Measurements from ENCODE around the gene SNX17.
A peak's percentile ranks its signal among the peaks of the same experiment; 100 is the strongest.
"Not testable (repeated sequence)": the region's sequence is repeated elsewhere in the genome, so short reads cannot be mapped to it uniquely, and the experiment has no call there.

Gene SNX17

DNA sequence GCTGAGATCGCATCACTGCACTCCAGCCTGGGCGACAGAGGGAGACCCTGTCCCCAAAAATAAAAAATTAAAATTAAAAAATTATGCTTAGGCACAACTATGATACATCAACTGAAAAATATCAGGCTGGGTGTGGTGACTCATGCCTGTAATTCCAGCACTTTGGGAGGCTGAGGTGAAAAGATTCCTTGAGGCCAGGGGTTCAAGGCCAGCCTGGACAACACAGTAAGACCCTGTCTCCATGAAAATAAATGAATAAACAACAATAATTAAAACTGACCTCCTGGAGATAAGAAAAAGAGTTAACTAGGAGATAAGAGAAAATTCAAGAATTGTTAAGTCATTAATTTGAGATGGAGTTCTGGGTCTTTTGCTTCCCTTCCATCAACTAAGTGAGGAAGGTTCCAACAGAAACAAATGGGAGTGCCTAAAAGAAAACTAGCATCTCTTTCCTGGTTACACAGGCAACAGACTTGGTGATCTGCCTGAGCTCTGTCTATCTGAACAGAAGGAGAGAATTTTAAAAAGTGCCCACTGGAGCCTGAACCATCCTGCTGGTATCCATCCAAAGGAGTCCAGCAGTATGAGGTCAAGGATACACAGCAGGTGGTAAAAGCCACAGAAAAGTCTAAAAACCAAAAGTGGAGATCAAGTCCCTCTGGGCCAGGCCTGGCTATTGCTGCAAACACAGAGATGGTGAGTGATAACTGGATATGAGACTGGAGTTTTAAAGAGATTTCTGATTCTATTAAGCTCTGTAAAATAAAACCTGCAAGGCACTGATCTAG lies 30.1 kb downstream of the SNX17 start:
- DNase-seq (ENCODE audit: low read depth) = no peak

DNA sequence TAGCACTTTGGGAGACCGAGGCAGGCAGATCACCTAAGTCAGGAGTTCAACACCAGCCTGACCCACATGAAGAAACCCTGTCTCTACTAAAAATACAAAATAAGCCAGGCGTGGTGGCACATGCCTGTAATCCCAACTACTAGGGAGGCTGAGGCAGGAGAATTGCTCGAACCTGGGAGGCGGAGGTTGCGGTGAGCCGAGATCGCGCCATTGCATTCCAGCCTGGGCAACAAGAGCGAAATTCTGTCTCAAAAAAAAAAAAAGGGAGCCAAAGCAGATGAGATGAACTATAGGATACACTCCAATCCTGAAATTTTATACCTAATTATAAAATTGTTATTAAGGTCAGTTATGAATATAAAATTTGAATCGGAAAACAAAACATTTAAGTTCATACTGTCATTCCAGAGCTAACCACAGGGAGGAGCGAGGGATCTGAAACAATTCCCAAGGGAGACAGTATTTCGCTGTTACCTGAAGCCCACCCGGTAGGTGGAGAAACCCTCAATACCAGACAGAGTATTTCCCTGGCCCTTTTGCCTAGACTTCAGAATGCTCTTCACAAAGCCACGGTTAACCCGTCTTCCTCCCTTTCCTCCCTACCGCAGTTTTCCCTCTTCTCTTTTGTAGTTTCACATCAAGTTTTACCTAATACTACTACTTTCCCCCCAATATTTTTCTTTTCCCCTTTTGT lies 37.5 kb downstream of the SNX17 start:
- no peak for DNase-seq (ENCODE audit: low read depth)

DNA sequence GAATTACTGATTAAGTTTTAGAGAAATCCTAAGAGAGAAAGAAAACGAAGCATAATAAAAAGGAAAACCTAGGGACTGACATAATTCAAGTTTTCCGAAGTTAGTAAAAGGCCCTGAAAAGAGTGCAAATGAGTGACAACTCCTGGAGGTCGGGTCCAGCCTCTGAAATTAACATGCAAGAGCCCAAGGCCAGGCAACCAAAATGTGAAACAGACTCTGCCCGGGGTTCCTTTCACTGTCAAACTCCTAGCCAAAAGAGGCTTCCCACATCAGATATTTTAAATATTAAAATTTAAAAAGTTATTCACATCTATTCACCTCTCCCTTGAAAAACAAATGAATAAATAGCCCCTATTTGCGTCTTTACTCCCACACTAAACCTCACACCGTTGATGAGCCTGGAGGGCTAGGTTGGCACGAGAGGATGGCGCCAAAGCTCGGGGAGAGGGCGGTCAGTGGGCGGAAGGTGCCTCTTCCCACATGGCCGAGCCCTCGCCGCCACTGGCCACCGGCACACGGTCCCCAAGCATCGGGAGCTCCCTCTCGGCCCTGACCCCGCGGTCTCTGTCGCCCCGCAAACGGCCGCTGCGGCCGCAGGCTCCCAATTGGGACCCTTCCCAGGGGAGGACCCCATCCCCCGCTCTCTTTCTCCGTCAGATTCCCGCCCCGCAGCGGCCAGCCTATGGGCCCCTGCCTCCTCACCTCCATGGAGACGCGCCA lies 38.3 kb downstream of the SNX17 start:
- peak; percentile 32 for DNase-seq (ENCODE audit: low read depth)

DNA sequence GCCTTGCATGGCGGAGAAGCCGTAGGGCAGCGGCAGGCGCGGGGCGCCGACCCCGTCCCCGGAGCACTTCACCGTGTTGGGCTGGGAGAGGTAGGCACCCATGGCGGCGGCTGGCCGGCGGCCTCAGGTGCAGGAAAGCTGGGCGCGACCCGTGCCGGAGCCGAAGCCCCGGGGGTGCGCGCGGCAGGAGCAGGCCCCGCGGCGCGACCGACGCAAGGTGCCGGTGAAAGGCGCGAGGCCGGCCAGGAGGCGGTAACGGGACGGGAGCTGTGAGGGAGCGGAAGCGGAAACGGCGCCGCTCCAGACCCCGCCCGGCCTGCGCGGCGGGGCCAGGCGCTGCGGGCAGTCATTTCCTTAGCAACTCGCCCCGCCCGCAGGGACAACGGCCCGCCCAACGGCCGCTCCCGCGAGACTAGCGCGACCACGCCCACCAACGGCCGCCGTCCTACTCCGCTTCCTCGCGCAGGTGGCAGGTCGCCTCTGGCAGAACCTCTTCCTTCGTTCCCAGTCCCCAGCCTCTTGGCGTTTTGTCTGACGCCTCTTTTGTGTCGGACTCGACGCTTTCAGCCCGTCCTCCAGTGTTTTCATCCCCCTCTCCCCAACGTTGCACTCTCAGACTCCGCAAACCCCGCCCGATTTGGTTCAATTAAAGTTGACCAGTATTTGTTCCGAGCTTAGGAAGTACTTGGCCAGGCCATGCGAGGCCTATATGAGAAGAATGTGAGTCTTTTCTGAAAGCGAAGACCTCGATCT lies 39.1 kb downstream of the SNX17 start, which contains the start of gene PPM1G:
PPM1G (minus strand) TSS at position 271 of the 753 bp plus-strand sequence; CDS start at position 102, 169 bp downstream.
- DNase-seq (ENCODE audit: low read depth) = peak; percentile 99

DNA sequence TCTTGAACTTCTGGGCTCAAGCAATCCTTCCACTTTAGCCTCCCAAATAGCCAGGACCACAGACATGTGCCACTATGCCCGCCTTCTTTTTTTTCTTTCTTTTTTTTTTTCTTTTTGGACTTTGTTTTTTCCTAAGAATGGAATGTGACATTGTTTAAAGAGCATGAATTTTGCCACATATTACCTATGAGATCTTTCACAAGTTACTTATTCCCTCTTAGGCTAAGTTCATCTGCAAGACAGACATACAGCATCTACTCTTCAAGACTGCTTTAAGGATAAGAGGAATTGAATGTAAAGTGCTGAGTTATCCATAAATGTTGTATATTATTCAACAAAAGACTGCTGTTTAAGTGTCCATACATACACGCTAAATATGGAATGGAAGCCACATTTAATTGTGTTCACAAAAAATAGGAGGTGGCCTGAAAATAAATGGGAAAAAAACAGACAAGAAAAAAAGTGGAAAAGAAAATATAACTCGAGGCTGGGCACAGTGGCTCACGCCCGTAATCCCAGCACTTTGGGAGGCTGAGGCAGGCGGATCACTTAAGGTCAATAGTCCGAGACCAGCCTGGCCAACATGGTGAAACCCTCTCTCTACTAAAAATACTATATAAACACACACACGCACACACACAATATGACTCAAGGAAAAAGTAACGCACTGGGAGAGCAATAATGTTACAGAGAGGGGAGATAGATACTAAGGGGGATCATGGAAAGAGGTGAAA lies 42.2 kb downstream of the SNX17 start:
- DNase-seq (ENCODE audit: low read depth) = no peak

DNA sequence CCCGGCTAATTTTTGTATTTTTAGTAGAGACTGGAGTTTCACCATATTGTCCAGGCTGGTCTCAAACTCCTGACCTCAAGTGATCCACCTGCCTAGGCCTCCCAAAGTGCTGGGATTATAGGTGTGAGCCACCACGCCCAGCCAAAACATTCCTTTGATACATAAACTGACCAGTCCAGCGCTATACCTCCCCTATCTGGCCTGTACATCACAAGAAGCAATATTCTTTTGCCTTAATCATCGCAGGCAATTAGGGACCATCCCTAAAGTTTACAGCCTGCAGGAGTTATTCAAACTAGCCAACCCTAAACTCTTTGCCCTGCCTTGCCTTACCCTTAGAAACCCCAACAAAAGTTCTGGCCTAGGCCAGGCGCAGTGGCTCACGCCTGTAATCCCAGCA lies 45.7 kb downstream of the SNX17 start:
- no peak for DNase-seq (ENCODE audit: low read depth)

DNA sequence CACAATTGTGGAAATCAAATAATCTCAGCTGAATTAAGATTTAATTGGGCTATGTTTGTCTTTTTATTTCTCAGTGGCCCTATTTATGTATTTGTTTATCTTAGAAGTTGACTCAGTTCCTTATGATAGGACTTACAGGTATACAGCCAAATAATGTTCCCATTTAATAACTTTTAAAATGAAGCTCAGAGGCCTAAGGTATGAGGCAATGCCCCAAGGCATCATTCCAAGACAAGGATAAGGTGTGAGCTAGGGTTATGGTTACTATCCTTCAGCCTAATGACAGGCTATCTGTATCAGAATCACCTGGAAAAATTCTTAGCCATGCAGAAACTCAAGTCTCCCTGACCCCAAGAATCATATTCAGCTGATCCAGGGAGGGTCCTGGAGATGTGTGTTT lies 50.6 kb downstream of the SNX17 start:
- no peak for DNase-seq (ENCODE audit: low read depth)

DNA sequence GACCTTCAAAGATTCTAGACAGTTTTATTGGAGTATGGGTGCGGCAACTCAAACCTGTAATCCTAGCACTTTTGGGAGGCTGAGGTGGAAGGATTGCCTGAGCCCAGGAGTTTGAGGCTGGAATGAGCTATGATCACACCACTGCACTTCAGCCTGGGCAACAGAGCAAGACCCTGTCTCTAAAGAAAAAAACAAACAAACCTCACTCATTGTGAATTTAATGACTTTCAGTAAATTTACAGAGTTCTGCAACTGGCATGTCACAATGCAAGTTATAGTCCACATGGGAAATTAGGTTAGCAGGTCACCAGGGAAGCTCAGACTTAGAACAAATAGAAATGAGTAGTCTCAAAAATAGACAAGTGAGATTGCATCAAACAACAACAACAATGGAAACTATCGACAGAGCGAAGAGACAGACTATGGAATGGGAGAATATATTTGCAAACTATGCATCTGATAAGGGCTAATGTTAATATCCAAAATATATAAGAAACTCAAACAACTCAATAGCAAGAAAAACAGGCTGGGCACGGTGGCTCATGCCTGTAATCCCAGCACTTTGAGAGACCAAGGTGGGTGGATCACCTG lies 51.3 kb downstream of the SNX17 start:
- DNase-seq (ENCODE audit: low read depth) = no peak

DNA sequence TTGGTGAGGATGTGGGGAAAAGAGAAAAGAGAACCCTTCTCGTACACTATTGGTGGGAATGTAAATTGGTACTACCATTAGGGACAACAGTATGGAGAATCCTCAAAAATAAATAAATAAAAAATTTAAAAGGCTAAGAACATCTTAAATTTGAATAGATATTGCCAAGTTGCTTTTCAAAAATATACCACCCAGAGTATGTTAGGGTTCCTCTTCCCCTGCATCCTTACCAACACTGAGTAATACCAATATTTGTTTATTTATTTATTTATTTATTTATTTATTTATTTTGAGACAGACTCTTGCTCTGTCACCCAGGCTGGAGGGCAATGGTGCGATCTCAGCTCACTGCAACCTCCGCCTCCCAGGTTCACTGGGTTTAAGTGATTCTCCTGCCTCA lies 52.5 kb downstream of the SNX17 start:
- DNase-seq (ENCODE audit: low read depth) = no peak

DNA sequence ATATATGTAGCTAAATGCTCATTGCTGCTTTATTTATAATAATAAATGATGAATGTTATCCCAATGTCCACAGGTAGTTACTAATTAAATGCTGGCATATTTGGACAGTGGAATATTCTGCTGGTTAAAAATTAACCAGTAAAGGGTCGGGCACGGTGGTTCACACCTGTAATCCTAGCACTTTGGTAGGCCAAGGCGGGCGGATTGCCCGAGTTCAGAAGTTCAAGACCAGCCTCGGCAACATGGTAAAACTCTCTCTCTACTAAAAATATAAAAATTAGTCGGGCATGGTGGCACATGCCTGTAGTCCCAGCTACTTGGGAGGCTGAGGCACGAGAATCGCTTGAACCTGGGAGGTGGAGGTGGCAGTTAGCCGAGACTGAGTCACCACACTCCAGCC lies 54.6 kb downstream of the SNX17 start:
- not testable (repeated sequence) for DNase-seq (ENCODE audit: low read depth)

Data from activated T-cell treated with anti-CD3 and anti-CD28 coated beads for 48 hours (primary cell).